Measurements from ENCODE around the gene IPO5. TPM values are rescaled to one million over a fixed set of nuclear protein-coding genes. Genes with fewer than 3 reads are reported as not detected.

IPO5 gene
- total and polyA plus RNA-seq, 7 donors = 13.4 to 147 (median 106) TPM

- H3K4me3 ChIP-seq = no peak overlapping the region
- no peaks in the 10 kb centered on the region for H3K27me3 ChIP-seq
- H3K36me3 ChIP-seq = no peaks in the 10 kb centered on the region
- DNase-seq = no peak
- H3K9me3 ChIP-seq = no peaks in the 10 kb centered on the region
- no peak overlapping the region for H3K27ac ChIP-seq
- 93% methylated on average over 11 of the region's 11 CpGs for whole genome bisulfite sequencing, 2 donors
- TF ChIP-seq EP300 (IDR thresholded peaks at IDR 0.05) (no peak), POLR2AphosphoS5 (IDR thresholded peaks at IDR 0.05) (no peak), POLR2A (IDR thresholded peaks at IDR 0.05) (no peak), CTCF (IDR thresholded peaks at IDR 0.05) (no peak)
- intact Hi-C loops (cut with DNase I) = no loop called here
- no peaks in the 10 kb centered on the region for H3K4me1 ChIP-seq
Measured at GRCh38 chr13:98056839-98057410, 103.5 kb downstream of the IPO5 start.

GRCh38 chr13:98059276-98059675 lies 105.8 kb downstream of the IPO5 start:
- Histone ChIP-seq H3K36me3 (no peaks in the 10 kb centered on the region), H3K27ac (no peak overlapping the region), H3K4me3 (no peak overlapping the region), H3K4me1 (no peaks in the 10 kb centered on the region), H3K9me3 (no peaks in the 10 kb centered on the region), H3K27me3 (no peaks in the 10 kb centered on the region)
- DNase-seq = no peak
- 87 to 89% methylated on average over 7 of the region's 7 CpGs for WGBS, 2 donors
- intact Hi-C loops (cut with DNase I) = no loop called here
- TF ChIP-seq EP300 (IDR thresholded peaks at IDR 0.05) (no peak), POLR2AphosphoS5 (IDR thresholded peaks at IDR 0.05) (no peak), POLR2A (IDR thresholded peaks at IDR 0.05) (no peak), CTCF (IDR thresholded peaks at IDR 0.05) (no peak)

GRCh38 chr13:98060282-98060681 lies 106.8 kb downstream of the IPO5 start:
- 89 to 96% methylated on average over 3 of the region's 3 CpGs for WGBS, 2 donors

GRCh38 chr13:98065468-98065867 lies 112.0 kb downstream of the IPO5 start:
- Histone ChIP-seq H3K27me3 (no peaks in the 10 kb centered on the region), H3K4me3 (no peak overlapping the region), H3K36me3 (no peaks in the 10 kb centered on the region), H3K27ac (no peak overlapping the region), H3K9me3 (no peaks in the 10 kb centered on the region), H3K4me1 (no peaks in the 10 kb centered on the region)
- no peak for DNase-seq
- TF ChIP-seq CTCF (IDR thresholded peaks at IDR 0.05) (no peak), EP300 (IDR thresholded peaks at IDR 0.05) (no peak), POLR2A (IDR thresholded peaks at IDR 0.05) (no peak), POLR2AphosphoS5 (IDR thresholded peaks at IDR 0.05) (no peak)
- WGBS, 2 donors = 40 to 66% methylated on average over 1 of the region's 1 CpG
- intact Hi-C loops (cut with DNase I) = no loop called here

More at GRCh38 chr13:98060282-98060681, 106.8 kb downstream of the IPO5 start:
- intact Hi-C loops (cut with DNase I) = no loop called here
- DNase-seq = no peak
- no peak overlapping the region for H3K27ac ChIP-seq
- no peaks in the 10 kb centered on the region for H3K9me3 ChIP-seq
- TF ChIP-seq POLR2A (IDR thresholded peaks at IDR 0.05) (no peak), EP300 (IDR thresholded peaks at IDR 0.05) (no peak), CTCF (IDR thresholded peaks at IDR 0.05) (no peak), POLR2AphosphoS5 (IDR thresholded peaks at IDR 0.05) (no peak)
- H3K27me3 ChIP-seq = no peaks in the 10 kb centered on the region
- H3K4me3 ChIP-seq = no peak overlapping the region
- no peaks in the 10 kb centered on the region for H3K4me1 ChIP-seq
- H3K36me3 ChIP-seq = no peaks in the 10 kb centered on the region

- no peak for TF ChIP-seq CTCF (IDR thresholded peaks at IDR 0.05)
- no peak for TF ChIP-seq POLR2A (IDR thresholded peaks at IDR 0.05)
- no peaks in the 10 kb centered on the region for H3K9me3 ChIP-seq
- no peak for DNase-seq
- H3K36me3 ChIP-seq = no peaks in the 10 kb centered on the region
- intact Hi-C loops (cut with DNase I) = no loop called here
- H3K27ac ChIP-seq = no peak overlapping the region
- no peaks in the 10 kb centered on the region for H3K4me1 ChIP-seq
- no peaks in the 10 kb centered on the region for H3K27me3 ChIP-seq
- 44 to 74% methylated on average over 4 of the region's 4 CpGs for WGBS, 2 donors
- H3K4me3 ChIP-seq = no peak overlapping the region
Measured at GRCh38 chr13:98066636-98067035, 113.2 kb downstream of the IPO5 start.

Measured in sigmoid colon (tissue), 7 donors.